ENCODE data around the gene ADAT1.
"Not testable (repeated sequence)": the region's sequence is repeated elsewhere in the genome, so short reads cannot be mapped to it uniquely, and the experiment has no call there.

Gene ADAT1

DNA sequence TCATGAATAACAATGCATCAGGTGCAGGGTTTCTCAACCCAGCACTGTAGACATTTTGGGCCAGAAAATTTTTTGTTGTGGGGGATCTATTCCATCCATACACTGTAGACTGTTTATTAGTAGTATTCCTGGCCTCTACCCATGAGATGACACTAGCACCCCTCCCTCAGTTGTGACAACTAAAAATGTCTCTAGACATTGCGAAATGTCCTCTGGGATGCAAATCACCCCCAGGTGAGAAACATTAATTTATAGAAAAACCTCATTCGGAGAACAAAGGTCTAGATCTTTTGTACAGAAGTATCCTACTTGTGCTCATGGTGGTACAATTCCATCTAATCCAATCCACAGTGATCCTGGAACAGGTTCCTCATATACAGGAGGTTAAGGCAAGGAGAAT is 4.3 kb downstream of the ADAT1 start:
- DNase-seq: no peak

DNA sequence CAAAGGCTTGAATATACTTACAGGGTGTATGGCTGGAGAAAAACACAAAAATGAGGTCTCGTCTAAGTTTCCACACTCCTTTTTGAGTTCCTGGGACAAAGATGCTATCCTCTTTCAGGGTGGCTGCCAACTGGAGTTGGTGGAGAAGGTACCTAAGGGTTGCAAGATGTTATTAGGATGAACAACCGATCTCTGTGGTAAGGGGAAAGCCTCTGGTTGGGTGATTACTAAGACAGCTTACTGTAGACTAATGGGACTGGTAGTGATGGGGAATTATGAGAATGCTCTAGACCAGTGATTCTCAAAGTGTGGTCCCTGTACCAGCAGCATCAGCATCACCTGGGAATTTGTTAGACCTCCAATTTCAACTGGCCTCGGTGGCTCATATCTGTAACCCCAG is 6.0 kb downstream of the ADAT1 start:
- DNase-seq: no peak

DNA sequence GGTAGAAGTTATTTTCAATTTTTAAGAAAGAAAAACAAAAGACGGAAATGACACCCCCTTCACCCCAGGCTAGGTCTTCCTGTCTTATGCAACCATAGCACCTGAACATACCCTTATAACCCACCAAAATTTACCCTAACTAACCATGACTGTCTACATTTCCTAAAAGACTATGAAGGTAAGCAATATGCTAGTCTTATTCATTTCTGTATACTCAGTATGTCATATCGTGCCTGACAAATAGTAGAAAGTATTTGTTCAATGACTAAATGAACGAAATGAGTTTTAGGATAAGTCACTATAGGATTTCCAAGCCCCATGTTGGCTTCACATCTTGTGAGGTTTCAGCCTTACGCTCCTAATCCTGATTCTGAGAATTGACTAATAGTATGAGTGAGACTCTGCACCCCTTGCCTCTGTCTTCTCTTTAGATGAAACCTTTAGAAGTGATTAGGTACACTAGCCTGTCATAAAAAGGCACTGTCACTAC is 6.5 kb downstream of the ADAT1 start:
- DNase-seq: no peak

DNA sequence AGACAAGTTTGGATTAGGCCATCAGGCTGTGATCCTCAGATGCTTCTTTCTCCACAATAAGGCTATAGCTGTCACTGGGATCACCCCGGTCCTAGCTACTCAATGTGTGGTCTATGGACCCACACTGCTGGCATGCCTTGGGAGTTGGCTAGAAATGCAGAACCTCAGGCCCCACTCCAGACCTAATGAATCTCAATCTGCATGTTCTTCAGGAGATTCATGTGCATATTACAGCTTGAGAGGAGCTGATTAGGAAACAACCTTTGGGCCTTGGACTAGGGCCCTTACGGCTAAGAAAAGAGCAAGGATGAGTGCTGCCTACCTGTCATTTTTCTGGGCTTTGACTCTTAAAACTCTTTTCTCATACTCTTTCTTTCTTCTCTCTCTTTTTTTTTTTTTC is 7.5 kb downstream of the ADAT1 start:
- DNase-seq: no peak

DNA sequence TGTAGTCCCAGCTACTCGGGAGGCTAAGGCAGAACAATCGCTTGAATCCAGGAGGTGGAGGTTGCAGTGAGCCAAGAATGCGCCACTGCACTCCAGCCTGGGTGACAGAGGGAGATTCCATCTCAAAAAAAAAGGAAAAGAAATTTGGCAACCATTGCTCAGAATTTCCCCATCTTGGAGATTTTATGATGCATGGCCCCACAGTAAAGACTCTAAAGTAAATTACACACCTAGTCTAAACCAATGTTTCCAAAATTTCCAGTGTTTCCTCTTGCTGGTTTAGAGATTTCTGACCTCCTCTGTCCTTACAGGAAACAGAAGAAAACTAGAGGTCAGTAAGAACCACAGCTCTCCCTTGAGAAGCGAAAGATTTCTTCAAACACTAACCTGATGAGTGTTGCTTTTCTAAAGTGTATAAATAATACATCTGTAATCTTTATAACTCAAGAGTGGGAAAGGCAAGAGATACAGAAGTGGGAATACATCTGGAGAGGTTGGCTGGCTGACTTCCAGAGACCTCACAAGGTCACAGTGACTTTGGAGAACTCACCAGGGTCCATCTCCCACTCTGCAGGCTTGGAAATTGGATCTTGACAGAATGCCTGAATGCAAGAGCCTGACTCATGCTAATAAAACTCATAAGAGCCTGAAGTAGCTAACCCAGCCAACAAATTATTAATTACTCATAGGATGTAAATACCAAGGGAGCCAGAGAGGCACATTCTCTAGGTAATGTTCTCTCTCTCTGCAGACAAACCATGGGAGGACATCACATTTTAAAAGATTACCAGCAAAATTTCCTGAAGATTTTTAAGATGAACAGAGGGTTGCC is 8.8 kb downstream of the ADAT1 start:
- DNase-seq: no peak

DNA sequence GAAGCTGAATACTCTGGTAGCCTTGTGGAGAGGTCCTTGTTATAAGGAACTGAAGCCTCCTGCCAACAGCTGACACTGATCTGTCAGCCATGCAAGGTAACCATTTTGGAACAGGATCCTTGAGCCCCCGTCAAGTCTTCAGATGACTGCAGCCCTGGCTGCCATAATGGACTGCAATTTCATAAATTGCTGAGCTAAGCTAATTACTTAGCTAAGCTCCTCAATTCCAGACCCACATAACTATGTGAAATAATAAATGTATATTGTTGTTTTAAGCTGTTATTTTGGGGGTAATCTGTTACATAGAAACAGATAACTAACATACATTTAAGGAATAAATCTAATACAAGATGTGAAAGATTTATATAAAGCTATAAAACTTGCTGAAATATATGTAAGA is 16.6 kb downstream of the ADAT1 start:
- no peak for DNase-seq

DNA sequence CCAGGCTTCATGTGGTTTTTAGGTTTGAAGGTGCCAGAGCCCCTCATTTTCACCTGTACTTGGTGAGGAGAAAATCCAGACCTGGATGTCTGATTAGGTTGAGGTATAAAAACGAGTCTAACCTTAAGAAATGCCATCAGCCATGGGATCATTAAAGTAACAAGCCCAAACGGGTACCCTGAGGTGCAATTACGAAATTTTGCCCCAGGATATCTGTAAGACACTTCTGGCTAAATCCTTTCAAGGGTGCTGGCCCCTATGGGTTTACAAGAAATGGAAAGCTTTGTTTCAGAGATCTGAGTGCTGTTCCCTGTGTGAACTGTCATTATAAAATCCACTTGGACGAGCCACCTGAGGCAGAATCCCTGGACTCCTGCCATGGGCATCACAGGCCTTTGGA is 19.8 kb downstream of the ADAT1 start:
- DNase-seq: no peak

DNA sequence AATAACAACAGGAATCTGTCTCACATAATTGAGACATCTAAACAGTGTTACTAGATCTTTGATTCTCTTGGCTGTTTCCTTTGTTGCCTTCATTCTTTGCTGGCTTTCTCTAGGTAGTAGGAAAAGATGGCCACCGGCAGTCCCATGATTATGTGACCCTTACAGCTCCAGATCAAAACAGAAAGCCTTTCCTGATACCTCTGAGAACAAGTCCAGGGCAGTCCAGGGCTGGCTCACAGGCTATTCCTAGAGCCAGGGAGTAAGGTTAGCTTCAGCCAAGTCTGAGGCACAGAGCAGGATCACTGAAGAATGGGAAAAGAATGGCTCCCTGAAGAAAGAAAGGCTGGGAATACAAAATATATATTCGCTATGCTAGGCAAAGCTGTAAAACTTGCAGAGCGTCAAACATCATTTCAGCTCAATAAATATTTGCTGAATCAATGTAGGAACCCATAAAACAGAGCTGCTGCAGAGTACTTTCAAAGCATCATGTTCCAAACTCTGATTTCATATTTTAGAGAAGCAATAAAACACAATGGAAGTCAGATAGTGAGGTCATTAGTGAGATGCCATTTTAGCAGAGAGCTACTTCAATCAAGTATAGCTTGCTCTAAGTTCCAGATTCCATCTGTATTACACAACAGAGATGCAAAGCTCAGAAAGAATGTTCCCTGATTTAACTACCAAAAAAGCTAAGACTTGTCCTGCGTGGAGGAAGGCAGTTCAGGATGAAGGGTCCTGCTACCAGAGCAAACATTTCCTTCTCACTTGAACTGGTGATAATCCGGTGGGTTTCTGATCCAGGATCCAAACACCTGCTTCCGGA is 23.4 kb downstream of the ADAT1 start:
- no peak for DNase-seq

DNA sequence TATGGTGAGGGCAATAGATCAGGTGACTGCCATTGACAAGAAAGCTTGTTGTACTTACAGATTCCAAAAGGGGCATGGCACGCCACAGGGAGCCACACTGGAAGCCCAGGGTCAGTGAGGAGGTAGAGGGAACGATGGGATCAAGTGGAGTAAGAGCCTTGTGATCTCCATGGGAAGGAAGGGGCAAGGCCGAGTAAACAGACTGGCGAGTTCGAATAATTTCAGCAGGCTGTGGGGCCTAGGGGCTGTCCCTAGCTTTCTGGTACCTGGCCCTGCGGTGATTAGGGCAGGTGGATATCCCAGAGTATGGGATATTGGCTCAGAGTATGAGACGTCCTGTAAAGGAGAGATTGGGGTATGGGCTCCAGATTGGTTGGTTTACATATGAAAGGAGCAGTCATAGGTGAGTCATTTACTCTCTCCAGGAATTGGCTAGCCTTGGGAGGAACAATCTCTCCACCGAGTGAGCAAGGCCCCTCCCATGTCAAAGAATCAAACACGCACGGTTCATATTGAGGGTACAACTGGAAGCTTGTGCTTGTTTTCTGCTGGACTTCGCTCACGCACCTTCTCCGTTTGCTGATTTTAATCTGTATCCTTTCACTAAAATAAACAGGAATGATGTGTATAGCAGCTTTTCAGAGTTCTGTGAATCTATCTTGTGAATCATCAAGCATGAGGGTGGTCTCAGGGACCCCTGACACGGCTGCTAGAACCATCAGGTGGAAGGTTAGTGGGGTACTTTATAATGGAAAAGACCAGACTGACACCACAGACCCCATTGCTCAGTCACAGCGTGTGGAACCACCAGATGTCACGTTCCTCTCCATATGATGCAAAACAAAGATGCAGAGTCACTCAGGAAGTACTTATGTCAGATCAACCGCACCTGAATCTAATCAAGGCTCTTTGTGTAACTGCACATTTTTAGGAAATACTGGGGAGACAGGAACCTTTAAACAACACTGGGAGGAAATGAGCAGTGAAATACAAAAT is 29.0 kb downstream of the ADAT1 start:
- no peak for DNase-seq

DNA sequence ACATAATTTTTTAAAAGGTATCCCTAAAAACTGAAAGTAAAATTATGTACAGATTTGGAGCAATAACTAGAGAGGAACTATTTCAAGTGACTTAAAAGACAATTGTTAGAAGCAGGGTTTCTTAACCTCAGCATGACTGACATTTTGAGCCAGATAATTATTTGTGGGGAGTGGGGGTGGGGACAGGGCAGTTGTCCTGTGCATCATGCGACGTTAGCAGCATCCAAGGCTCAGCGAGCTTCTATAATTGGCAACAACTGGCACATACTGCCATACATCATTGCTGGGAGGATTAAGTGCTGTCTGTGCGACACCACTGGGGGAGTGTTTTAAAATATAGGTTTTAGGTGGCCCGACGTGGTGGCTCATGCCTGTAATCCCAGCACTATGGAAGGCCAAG is 29.8 kb downstream of the ADAT1 start:
- DNase-seq: no peak

DNA sequence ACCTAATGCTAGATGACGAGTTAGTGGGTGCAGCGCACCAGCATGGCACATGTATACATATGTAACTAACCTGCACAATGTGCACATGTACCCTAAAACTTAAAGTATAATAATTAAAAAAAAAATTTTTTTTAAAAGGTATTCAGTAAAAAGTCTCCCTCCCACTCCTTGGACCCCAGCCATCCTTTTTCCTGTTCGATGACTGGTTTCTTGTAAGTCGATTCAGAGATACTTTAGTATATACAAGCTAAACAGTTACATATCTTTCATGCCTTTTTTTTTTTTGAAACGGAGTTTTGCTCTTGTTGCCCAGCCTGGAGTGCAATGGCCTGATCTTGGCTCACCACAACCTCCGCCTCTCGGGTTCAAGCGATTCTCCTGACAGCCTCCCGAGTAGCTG is 31.2 kb downstream of the ADAT1 start:
- DNase-seq: not testable (repeated sequence)

DNA sequence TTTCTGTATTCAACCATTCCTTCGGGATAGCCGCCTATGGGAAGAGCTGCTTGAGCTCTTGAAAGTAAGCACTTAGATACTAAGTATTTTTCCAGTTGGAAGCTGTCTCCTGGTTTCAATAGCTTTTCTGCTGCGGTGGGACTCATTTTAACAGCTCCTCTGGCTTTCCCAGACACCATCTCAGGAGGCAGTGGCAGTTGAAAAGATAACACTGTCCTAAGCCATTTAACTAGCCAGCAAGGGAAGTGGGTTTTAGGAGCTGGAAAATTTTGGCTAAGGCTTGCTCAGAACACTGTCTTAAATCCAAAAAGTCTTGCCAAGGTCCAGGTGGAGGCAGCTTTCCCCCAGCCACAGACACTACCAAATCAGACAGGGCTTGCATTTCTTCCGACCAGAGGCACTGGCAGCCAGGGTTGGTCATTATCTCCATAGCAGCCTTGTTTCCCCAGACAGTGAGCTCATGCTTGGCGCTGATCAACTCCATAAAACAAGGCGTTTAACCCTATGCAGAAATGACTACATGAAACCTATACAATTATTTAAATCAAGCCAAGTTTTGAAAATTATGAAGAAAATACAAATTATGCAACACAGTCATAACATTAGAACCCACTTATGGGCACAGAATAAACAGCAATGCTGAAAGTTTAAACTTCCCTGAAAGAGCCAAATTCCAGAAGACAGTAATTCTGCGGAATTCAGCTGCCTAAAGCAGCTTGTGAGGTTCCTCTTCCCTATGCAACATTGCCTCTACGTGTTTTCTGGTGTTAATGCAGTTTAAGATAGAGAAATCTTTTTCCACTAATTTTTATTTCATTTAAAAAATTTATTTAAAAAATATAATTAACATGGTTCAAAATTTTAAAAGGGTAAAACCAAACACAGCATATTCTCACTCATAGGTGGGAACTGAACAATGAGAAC is 31.9 kb downstream of the ADAT1 start:
- no peak for DNase-seq

DNA sequence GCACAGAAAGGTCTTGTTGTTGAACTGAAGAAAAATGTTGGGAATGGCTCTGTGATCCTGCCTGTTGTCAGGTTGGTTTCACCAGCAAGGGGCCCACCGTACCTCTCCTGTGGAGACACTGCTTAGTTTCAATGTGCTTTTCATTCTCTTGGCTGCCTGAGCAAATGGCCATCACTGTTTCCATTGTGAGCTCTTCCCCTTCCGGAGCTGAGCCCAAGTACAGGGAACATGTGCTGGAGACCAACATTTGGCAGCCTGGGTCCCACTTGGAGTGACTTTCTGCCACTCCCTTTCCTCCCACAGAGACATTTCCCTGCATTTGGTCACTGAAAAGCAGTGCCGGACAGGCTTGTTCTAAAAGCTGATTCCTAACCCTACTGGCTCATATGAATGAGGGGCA is 33.8 kb downstream of the ADAT1 start:
- DNase-seq: no peak

DNA sequence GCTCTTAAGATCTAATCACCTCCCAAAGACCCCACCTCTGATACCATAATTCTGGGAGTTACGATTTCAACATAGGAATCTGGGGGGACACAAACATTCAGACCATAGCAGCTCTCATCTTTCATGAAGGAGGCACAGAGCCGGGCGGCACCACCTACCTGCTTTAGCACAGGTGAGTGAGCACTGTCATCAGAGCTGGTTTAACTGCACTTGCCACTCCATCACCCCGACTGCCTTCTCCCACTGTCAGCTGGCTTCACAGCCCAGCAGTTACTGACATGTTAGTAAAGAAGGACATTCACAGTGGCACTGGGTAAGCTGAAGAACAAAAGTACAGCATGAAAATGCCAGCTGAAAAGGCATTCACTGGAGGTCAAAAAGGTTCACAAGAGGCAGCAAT is 34.4 kb downstream of the ADAT1 start:
- no peak for DNase-seq

DNA sequence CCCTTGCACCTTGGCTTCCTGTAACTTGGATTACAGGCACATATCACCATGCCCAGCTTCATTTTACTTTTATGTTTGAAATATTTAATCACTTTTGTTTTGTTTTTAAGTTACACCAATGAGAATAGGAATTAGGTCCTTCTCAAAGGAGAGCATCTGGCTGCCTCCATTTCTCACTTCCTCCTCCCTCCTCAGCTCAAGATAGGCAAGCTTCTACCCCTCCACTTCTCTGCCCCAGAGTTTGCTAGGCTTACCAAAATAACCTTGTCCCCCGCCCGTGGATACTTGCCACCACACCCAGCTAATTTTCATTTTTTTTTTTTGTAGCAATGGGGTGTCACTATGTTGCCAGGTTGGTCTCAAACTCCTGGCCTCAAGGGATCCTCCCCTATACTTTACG is 39.0 kb downstream of the ADAT1 start:
- no peak for DNase-seq

DNA sequence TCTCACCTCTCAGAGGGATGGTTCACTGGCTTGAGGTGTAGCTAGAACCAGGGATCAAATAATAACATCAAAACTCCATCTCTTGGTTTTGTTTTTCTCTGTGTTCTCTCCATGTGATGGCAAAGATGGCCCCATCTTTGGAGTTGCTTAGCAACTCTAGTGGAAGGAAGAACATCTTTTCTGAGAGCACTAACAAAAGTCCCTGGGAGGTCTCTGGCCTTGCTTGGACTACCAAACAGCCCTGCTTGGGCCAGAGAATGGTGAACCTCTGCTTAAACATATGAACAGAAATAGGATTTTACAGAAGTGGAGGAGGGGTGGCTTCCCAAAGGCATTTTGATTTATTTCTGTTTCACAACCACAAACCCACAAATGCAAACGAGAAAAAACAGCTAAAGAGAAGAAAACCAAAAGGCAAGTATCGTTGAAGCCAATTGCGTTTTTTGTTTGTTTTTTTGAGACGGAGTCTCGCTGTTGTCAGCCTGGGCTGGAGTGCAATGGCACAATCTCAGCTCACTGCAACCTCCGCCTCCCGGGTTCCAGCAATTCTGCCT is 43.7 kb downstream of the ADAT1 start:
- no peak for DNase-seq

DNA sequence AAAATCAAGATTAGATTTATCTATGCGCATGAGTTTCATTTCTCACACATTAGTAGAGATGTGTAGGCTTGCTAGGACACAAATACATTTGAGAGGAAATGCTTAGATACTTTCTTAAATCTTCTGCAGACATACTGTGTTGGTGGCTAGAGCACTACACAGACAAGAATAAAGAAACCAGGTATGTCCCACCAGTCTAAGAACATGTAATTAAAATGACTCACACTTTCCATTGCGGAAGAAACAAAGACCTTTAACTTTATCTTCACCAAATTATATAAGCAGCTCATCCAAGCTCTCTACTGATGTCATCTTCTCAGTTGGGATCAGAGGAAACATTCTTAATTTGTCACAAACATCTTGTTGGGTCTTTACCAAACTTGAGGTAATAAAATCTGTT is 44.4 kb downstream of the ADAT1 start:
- no peak for DNase-seq

DNA sequence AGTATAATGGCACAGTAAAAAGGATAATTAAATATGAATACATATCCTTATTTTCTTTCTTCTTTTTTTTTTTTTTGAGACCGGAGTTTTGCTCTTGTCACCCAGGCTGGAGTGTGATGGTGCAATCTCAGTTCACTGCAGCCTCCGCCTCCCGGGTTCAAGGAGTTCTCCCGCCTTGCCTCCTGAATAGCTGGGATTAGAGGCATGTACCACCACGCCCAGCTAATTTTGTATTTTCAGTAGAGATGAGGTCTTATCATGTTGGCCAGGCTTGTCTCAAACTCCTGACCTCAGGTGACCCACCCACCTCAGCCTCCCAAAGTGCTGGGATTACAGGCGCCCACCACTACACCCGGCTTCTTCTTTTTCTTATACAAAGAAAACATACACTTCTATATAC is 44.9 kb downstream of the ADAT1 start:
- no peak for DNase-seq

DNA sequence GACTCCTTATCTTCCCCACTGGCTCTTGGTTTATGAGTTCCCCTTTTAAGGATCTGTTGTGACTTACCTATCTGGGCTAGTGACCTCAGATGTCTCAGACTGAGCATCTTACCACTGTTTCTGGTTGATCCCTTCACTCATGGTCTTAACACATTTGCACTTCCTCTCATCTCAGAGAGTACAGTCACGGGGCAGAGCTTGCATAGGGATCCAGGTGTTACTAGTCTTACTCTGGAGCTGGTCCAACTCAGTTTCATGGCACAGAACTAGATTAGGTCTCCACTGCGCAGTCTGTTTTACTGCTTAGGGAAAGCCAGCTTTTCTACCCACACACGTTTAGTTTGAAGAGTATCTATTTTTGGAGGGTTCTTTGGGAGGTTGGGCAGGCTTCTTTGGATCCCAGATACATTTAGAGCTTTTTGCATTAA is 46.7 kb downstream of the ADAT1 start:
- no peak for DNase-seq

DNA sequence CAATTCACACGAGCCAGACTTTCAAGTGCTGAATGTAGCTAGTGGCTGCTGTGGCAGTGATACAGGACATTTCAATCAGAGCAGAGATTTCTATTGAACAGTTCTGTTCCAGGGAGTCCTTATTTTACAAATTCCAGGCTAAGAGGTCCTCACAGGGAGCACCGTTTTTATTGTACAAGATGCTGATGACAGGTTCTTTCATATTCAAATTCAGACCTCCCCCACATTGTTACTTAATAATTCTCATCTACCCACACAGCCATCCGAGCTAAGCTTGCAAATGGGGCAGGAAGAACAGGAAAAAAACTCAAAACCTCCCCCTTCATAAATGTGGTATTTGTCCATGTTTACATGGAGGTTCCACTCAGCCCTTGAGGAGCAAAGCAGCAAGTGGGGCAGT is 47.1 kb downstream of the ADAT1 start:
- no peak for DNase-seq

DNA sequence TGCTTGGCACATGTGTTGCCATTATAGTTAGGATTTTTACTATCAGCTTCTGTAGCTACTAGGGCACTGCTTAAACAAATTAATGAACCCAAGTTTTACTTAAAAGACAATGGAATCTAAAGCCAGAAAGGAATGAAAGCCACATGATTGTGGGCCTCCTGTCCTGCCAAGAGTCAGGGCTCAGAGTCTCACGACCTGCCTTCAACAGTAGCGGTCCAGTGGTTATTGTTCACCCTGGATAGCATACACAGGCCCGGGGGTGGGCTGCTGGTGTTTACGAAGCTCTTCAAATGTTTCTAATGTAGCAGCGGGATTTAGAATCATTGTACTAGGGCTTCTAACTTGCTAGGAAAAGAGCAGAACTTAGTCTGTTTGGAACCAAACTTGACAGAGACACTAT is 49.1 kb downstream of the ADAT1 start:
- no peak for DNase-seq

Measured in stimulated activated CD4-positive, alpha-beta T cell treated with anti-CD3 and anti-CD28 coated beads, Interleukin-4, amount 100 ng/mL, for 1 hour (primary cell).